Duodenal mucosa (tissue), 2 donors: ENCODE data around the gene CDC42BPG.

ENCODE experiments used
- H3K27ac ChIP-seq: one replicate; pipeline ENCODE4 v1.7.0; 2013; ENCODE audit warnings: low read depth, low read length
- H3K27me3 ChIP-seq, 2 donors: one replicate each; pipeline ENCODE4 v1.7.0; 2013; ENCODE audit warnings: low read length in 2 of 2, control low read depth in 1 of 2; ENCODE audit not compliant: insufficient read depth in 2 of 2, control insufficient read depth in 1 of 2
- H3K36me3 ChIP-seq, 2 donors: one replicate each; pipeline ENCODE4 v1.7.0; 2013; ENCODE audit warnings: low read length in 2 of 2, control low read depth in 1 of 2; ENCODE audit not compliant: insufficient read depth in 2 of 2, control insufficient read depth in 1 of 2
- H3K4me1 ChIP-seq, 2 donors: one replicate each; pipeline ENCODE4 v1.7.0; 2013; ENCODE audit warnings: low read length in 2 of 2, control low read depth in 1 of 2; ENCODE audit not compliant: insufficient read depth in 2 of 2, control insufficient read depth in 1 of 2
- H3K4me3 ChIP-seq, 2 donors: one replicate each; pipeline ENCODE4 v1.7.0; 2013; ENCODE audit warnings: low read length in 2 of 2, low read depth in 1 of 2
- H3K9ac ChIP-seq, 2 donors: one replicate each; pipeline ENCODE4 v1.7.0; 2013; ENCODE audit warnings: low read length in 2 of 2, low read depth in 1 of 2
- H3K9me3 ChIP-seq, 2 donors: one replicate each; pipeline ENCODE4 v1.7.0; 2013; ENCODE audit warnings: low read length in 2 of 2, control low read depth in 1 of 2; ENCODE audit not compliant: control insufficient read depth in 1 of 2

The CDC42BPG gene

DNA sequence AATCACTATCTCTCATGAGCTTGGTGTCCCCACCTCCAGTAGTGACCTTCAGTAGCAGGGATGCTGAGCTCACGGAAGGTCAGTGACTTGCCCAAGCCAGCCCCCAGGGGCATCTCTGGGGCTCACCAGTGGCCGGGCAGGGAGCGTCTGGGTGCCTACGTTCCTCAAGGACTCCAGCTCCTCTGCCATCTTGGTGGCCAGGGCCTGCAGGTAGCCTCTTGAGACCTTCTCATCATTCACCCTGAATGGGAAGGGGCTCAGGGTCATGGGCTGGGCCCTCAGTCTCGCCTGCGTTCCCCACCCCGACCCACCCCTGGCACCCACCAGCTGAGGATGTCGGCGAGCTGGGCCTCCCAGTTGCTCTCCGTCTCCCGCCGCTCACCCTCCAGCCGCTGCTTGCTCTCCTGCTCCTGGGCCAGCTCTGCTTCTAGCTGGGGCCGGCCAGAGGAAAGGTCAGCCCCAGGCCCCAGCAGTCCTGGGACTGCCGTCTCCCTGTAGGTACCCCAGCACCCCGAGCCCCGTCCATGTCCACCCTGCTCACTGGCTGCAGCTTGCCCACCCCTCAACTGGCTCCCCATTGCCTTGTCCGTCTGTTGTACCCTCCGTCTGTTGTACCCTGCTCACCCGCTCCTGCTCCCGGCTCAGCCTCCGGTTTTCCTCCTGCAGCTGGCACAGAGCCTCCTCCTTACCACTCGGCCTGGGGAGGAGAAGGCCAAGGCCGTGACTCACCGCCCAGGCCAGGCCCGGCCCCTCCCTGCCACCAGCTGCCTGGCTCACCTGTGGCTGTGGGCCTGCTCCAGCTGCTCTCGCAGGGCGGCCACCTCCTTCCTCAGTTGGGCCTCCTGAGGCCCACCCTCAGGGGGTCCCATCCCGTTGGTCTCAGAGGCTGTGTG lies 9.5 kb downstream of the CDC42BPG start:
- Histone ChIP-seq H3K9ac (no peak overlapping the region), H3K36me3 (peaks cover 25 to 72% of the 10 kb centered on the region in 2 donors)

DNA sequence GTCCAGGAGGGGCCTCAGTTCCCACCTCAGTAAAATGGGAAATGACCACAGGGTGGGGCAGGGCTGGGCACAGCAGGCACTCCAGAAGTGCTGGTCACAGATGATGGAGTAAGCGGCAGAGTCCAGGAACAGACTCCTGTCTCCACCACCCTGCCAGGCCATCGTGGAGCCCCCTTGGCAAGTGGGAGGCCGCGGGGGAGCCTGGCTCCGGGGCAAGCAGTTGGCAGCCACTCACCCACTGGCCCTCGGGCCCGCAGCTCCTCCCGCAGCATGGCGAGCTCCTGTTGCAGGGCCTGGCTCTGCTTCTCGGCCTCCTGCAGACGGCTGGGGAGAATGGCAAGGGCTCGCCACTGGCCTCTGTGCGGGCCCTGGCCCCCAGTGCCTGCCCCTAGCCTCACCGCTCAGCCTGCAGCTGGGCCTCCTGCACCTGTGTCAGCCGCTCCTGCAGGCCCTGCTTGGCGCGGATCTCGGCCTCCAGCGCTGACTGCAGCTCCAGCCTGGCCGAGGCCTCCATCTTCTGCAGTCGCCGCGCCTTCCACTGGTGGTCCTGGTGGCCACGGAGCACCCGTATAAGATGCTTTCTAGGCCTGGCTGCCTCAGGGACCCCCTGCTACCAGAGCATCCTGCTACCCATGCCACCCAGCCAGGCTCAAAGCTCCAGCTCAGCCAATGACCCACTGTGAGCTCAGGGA lies 10.3 kb downstream of the CDC42BPG start:
- H3K4me1 ChIP-seq, result peaks cover 4 to 7% of the 10 kb centered on the region in 2 donors
- H3K9ac ChIP-seq, result no peak overlapping the region
- H3K27me3 ChIP-seq, result no peaks in the 10 kb centered on the region
- no peaks in the 10 kb centered on the region for H3K9me3 ChIP-seq
- no peak overlapping the region for H3K4me3 ChIP-seq
- H3K27ac ChIP-seq, result no peak overlapping the region
- H3K36me3 ChIP-seq, result peaks cover 29 to 72% of the 10 kb centered on the region in 2 donors

More for the DNA sequence above, 9.5 kb downstream of the CDC42BPG start:
- Histone ChIP-seq H3K27ac (no peak overlapping the region), H3K4me3 (no peak overlapping the region), H3K4me1 (peaks cover 4 to 7% of the 10 kb centered on the region in 2 donors), H3K9me3 (no peaks in the 10 kb centered on the region), H3K27me3 (no peaks in the 10 kb centered on the region)

DNA sequence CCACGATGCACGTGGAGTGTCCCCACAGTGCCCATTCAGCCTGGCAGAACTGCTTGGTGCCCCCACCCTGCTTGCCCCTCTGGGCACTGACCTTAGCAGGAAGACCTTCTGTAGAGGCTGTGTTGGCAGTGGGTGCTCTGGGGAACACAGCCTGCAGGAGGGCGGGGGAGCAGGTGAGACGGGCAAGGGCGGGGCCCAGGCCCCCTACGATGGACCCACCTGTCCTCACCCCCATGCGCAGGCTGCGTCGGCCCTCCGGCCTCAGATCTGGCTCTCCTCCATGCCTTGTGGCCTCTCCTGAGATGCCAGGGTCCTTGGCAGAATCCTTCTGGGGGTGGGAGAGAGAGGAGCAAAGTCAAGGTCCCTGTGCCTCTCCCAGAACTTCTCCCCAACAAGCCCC lies 10.9 kb downstream of the CDC42BPG start:
- Histone ChIP-seq H3K4me1 (peaks cover 4 to 7% of the 10 kb centered on the region in 2 donors), H3K4me3 (no peak overlapping the region), H3K36me3 (peaks cover 31 to 69% of the 10 kb centered on the region in 2 donors), H3K9me3 (no peaks in the 10 kb centered on the region), H3K27ac (no peak overlapping the region), H3K9ac (no peak overlapping the region), H3K27me3 (no peaks in the 10 kb centered on the region)

- Histone ChIP-seq H3K4me3 (no peak overlapping the region), H3K27me3 (no peaks in the 10 kb centered on the region), H3K4me1 (peaks cover 4 to 7% of the 10 kb centered on the region in 2 donors), H3K9me3 (no peaks in the 10 kb centered on the region), H3K9ac (no peak overlapping the region), H3K36me3 (peaks cover 29 to 68% of the 10 kb centered on the region in 2 donors), H3K27ac (no peak overlapping the region)
Observed at GRCh38 chr11:64833198-64833502, 11.3 kb downstream of the CDC42BPG start.

- no peaks in the 10 kb centered on the region for H3K9me3 ChIP-seq
- H3K4me3 ChIP-seq, result no peak overlapping the region
- H3K27me3 ChIP-seq, result no peaks in the 10 kb centered on the region
- H3K27ac ChIP-seq, result no peak overlapping the region
- H3K36me3 ChIP-seq, result peaks cover 26 to 64% of the 10 kb centered on the region in 2 donors
- no peak overlapping the region for H3K9ac ChIP-seq
- peaks cover 4 to 7% of the 10 kb centered on the region in 2 donors for H3K4me1 ChIP-seq
Observed at GRCh38 chr11:64832467-64833197, 11.8 kb downstream of the CDC42BPG start.

DNA sequence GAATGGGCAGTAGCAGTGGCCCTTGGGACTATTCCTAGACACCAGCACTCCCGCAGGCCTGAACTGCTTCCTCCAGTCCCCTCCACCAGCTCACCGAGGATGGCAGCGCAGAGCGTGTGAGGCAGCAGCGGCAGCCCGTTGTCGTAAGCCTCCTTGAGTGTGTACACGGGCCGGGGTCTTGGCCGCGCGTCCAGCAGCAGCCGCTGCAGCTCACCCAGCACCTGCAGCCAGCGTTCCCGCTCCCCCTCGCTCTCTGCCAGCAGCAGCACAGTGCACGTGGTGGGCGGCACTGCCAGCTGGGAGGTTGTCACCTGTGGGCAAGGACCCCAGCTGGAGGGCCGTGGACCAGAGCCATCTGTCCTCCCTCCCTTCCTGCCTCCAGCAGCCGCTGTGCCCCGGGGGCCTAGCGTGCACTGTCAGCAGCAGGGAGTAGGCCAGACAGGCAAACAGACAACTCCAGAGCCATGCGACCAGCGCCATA lies 13.0 kb downstream of the CDC42BPG start:
- Histone ChIP-seq H3K4me3 (no peak overlapping the region), H3K9ac (no peak overlapping the region), H3K4me1 (peaks cover 4 to 7% of the 10 kb centered on the region in 2 donors), H3K9me3 (no peaks in the 10 kb centered on the region), H3K27ac (no peak overlapping the region), H3K36me3 (peaks cover 26 to 68% of the 10 kb centered on the region in 2 donors), H3K27me3 (no peaks in the 10 kb centered on the region)

DNA sequence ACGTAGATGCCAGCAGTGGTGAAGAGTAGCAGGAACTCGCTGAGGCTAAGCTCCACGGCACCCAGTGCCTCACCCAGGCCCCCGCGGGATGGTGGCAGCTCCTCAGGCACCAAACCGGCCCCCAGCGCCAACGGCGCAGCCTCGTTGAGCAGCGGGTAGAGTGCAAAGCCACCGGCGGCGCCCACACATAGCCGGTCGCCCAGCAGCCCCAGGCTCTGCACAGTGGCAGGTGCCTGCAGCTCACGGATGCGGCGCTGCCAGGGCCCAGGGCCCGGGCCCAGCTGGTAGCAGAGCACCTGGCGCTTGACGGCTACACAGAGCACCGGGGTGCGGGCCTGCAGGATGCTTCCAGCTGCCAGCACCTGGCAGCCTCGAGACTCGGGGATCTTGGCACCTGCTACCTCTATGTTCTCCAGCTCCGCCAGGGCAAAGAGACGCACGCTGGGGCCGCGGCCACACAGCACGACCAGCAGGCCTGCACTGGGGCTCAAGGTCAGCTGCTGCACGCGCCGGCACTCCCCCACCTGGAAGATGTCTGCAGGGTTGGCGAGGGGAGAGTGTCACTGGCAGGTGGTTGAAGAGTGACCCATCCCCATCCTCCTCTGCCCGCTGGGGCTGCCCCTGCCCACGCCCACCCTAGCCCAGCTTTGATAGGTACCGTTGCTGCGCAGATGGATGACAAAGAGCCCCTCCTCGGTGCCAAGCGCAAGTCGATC lies 14.8 kb downstream of the CDC42BPG start:
- Histone ChIP-seq H3K27ac (no peak overlapping the region), H3K9me3 (no peaks in the 10 kb centered on the region), H3K9ac (no peak overlapping the region), H3K27me3 (no peaks in the 10 kb centered on the region), H3K36me3 (peaks cover 23 to 78% of the 10 kb centered on the region in 2 donors), H3K4me1 (no peaks in the 10 kb centered on the region), H3K4me3 (no peak overlapping the region)

- Histone ChIP-seq H3K27me3 (no peaks in the 10 kb centered on the region), H3K4me1 (no peaks in the 10 kb centered on the region), H3K9me3 (no peaks in the 10 kb centered on the region), H3K4me3 (no peak overlapping the region), H3K36me3 (peaks cover 18 to 59% of the 10 kb centered on the region in 2 donors), H3K27ac (no peak overlapping the region), H3K9ac (no peak overlapping the region)
Observed at GRCh38 chr11:64827451-64827839, 17.0 kb downstream of the CDC42BPG start.

DNA sequence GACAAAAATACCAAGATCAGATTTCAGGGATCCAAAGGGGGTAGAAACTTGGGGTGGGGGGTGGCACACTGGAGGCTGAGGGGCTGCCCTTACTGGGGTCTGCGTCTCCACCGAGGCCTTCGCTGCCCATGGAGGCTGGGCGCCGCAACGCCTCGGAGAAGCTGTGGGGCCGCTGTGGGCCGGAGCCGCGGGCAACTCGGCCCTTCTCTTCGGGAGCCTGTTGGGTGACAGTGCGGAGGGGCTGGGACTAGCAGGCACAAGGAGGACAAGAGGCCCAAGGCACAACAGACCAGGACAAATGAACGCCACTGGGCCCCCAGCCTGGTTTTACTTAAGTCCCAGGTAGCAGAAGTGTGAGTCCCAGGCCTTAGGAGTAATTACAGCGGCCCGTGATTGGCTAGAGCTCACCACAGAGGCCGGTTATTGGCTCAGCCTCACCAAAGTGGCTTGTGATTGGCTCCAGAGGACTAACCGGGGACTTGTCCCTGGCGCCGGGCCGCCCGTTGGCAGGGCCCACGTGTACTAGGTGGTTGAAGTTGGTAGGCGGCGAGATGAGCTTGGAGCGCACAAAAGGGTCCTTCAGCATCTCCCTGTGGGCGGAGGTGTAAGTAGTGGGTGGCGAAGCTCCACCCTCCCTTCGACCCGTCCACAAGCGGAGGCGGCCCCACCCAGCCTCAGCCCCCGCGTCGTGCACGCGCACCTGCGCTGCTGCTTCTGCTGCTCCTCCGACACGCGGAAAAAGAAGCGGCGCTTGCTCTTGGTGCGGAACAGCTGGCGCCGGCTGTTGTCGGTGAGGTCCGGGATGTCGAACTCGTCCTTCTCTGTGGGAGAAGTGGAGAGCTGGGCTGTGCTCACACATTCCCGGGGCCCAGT lies 17.6 kb downstream of the CDC42BPG start:
- no peaks in the 10 kb centered on the region for H3K27me3 ChIP-seq
- H3K9ac ChIP-seq, result no peak overlapping the region
- H3K36me3 ChIP-seq, result peaks cover 13 to 54% of the 10 kb centered on the region in 2 donors
- H3K27ac ChIP-seq, result no peak overlapping the region
- no peaks in the 10 kb centered on the region for H3K4me1 ChIP-seq
- H3K4me3 ChIP-seq, result no peak overlapping the region
- no peaks in the 10 kb centered on the region for H3K9me3 ChIP-seq
